Activated CD4-positive, alpha-beta memory T cell treated with anti-CD3 and anti-CD28 coated beads, Interleukin-2, amount 10 ng/mL, durations not matched to agents 7 days and 5 days (primary cell): ENCODE measurements around the gene NDUFS6. TPM values are rescaled to one million over a fixed set of nuclear protein-coding genes. Genes with fewer than 3 reads are reported as not detected.

ENCODE experiments used
- CTCF ChIA-PET: fragments of 350-600 bp; sonication (Branson Sonifier 250); formaldehyde crosslinking; loops from one replicate; lab custom pipeline; 2021; ENCODE audit warnings: antibody characterized with exemption, inconsistent platforms; lab: Charles Lee
- POLR2A ChIA-PET: fragments of 350-600 bp; sonication (Branson Sonifier 250); formaldehyde crosslinking; loops from one replicate; lab custom pipeline; 2021; ENCODE audit warnings: antibody characterized with exemption; lab: Charles Lee
- DNase-seq: peaks from one replicate; pipeline ENCODE4 v3.0.0-alpha.2; 2020
- H3K27ac Mint-ChIP-seq: one replicate; pipeline ENCODE4 v1.8.0; 2021; ENCODE audit warnings: mild to moderate bottlenecking, mixed read lengths
- H3K27me3 Mint-ChIP-seq: one replicate; pipeline ENCODE4 v1.8.0; 2021; ENCODE audit warnings: mixed read lengths
- H3K36me3 Mint-ChIP-seq: one replicate; pipeline ENCODE4 v1.8.0; 2021; ENCODE audit warnings: low read depth, mixed read lengths
- H3K4me1 Mint-ChIP-seq: one replicate; pipeline ENCODE4 v1.8.0; 2021; ENCODE audit warnings: mixed read lengths
- H3K4me3 Mint-ChIP-seq: one replicate; pipeline ENCODE4 v1.8.0; 2021; ENCODE audit warnings: mild to moderate bottlenecking, mixed read lengths
- H3K9me3 Mint-ChIP-seq: one replicate; pipeline ENCODE4 v1.8.0; 2021; ENCODE audit warnings: mixed read lengths
- total RNA-seq, 2 experiments: library from RNA; stranded (reverse); gene quantifications; one replicate each; pipeline ENCODE4 v1.2.3, GENCODE V29; 2021

The NDUFS6 gene
- total RNA-seq, 2 experiments from 2014 or later = 25.4 to 29.2 TPM

DNA sequence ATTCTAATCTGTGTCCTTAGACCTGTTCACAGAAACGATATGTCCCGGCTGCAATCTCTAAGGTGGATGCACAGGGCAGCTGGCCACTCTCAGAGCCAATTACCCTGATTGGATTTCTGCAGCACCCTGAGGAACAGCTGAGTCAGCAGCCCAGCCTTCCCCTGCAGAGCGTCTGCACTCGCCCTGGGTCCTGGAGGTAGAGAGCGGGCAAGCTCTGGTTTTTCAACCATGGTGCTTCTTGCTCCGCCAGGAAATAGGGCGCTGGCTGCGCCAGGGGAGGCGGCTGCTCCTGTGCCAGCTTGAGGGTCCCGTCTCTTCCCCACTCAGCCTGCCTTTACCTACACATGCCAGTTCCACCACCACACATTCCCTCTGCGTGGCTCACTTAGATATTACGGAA lies 19.2 kb downstream of the NDUFS6 start:
- H3K4me1 Mint-ChIP-seq = peaks cover 5% of the 10 kb centered on the region
- ChIA-PET POLR2A (no interaction called here), CTCF (no interaction called here)
- no peak for DNase-seq
- H3K4me3 Mint-ChIP-seq = no peak overlapping the region
- H3K9me3 Mint-ChIP-seq = no peaks in the 10 kb centered on the region
- H3K27ac Mint-ChIP-seq = no peak overlapping the region
- H3K27me3 Mint-ChIP-seq = no peaks in the 10 kb centered on the region
- peaks cover 47% of the 10 kb centered on the region for H3K36me3 Mint-ChIP-seq

- peaks cover 42% of the 10 kb centered on the region for H3K36me3 Mint-ChIP-seq
- no peaks in the 10 kb centered on the region for H3K27me3 Mint-ChIP-seq
- CTCF ChIA-PET = no interaction called here
- no peak for DNase-seq
- H3K27ac Mint-ChIP-seq = no peak overlapping the region
- peaks cover 5% of the 10 kb centered on the region for H3K4me1 Mint-ChIP-seq
- no peak overlapping the region for H3K4me3 Mint-ChIP-seq
- POLR2A ChIA-PET = no interaction called here
- no peaks in the 10 kb centered on the region for H3K9me3 Mint-ChIP-seq
These were observed 19.7 kb downstream of the NDUFS6 start for GRCh38 chr5:1820926-1821325.

- Mint-ChIP-seq H3K4me3 (no peak overlapping the region), H3K27me3 (no peaks in the 10 kb centered on the region), H3K27ac (no peak overlapping the region), H3K9me3 (no peaks in the 10 kb centered on the region), H3K36me3 (peaks cover 38% of the 10 kb centered on the region), H3K4me1 (peaks cover 5% of the 10 kb centered on the region)
- CTCF ChIA-PET = no interaction called here
- POLR2A ChIA-PET = no interaction called here
- no peak for DNase-seq
These were observed 20.7 kb downstream of the NDUFS6 start for GRCh38 chr5:1821862-1822261.

DNA sequence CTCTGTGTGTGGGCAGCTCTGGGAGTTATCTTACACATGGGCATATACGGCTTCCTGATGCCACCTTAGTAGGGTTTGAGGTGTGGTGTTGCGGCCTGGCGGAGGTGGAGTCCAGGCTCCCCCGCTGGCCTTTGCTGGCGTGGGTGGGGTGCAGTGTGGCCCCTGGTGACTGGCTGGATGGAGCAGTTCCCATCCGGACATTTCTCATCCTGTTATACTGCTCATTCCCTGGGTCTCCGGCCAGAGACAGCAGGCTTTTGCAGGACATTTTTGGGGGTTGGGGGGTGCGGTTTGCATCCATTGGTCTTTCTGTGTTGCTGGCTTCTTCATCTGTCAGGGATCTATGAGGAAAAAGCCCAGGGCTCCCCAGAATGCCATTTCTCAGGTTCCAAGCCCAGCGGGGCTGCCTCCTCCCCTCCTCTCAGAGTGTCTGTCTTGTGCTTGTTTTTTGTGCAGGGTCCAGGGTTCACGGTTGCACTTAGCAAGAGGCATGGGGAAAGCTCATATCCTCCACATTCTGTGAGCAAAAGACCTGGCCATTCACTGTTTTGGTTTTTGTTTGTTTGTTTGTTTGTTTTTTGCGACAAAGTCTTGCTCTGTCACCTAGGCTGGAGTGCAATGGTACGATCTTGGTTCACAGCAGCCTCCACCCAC lies 22.3 kb downstream of the NDUFS6 start:
- no peak overlapping the region for H3K4me3 Mint-ChIP-seq
- DNase-seq = no peak
- ChIA-PET CTCF (no interaction called here), POLR2A (no interaction called here)
- no peaks in the 10 kb centered on the region for H3K27me3 Mint-ChIP-seq
- H3K9me3 Mint-ChIP-seq = no peaks in the 10 kb centered on the region
- H3K4me1 Mint-ChIP-seq = peaks cover 1% of the 10 kb centered on the region
- no peak overlapping the region for H3K27ac Mint-ChIP-seq
- H3K36me3 Mint-ChIP-seq = peaks cover 25% of the 10 kb centered on the region

GRCh38 chr5:1824109-1824821 lies 23.1 kb downstream of the NDUFS6 start:
- CTCF ChIA-PET = interaction anchor here (0.6 kb wide), 1 partner anchor 333 kb away, joined by 3 read pairs; no protein-coding TSS in a partner anchor

GRCh38 chr5:1824903-1825841 lies 24.0 kb downstream of the NDUFS6 start:
- H3K36me3 Mint-ChIP-seq = peaks cover 16% of the 10 kb centered on the region
- H3K27me3 Mint-ChIP-seq = no peaks in the 10 kb centered on the region
- POLR2A ChIA-PET = interaction anchor here (0.7 kb wide), 1 partner anchor 25 kb away, joined by 3 read pairs; no protein-coding TSS in a partner anchor

More at GRCh38 chr5:1824109-1824821, 23.1 kb downstream of the NDUFS6 start:
- POLR2A ChIA-PET = interaction anchor here (0.7 kb wide), 1 partner anchor 24 kb away, joined by 3 read pairs; no protein-coding TSS in a partner anchor
- H3K27me3 Mint-ChIP-seq = no peaks in the 10 kb centered on the region
- no peaks in the 10 kb centered on the region for H3K9me3 Mint-ChIP-seq
- no peak overlapping the region for H3K27ac Mint-ChIP-seq
- no peak for DNase-seq
- peaks cover 23% of the 10 kb centered on the region for H3K36me3 Mint-ChIP-seq
- H3K4me3 Mint-ChIP-seq = no peak overlapping the region
- H3K4me1 Mint-ChIP-seq = no peaks in the 10 kb centered on the region

GRCh38 chr5:1826235-1826980 lies 25.2 kb downstream of the NDUFS6 start:
- DNase-seq = no peak
- H3K4me3 Mint-ChIP-seq = no peak overlapping the region
- ChIA-PET POLR2A (no interaction called here), CTCF (no interaction called here)
- H3K36me3 Mint-ChIP-seq = peaks cover 10% of the 10 kb centered on the region
- H3K27me3 Mint-ChIP-seq = no peaks in the 10 kb centered on the region
- no peaks in the 10 kb centered on the region for H3K9me3 Mint-ChIP-seq
- no peaks in the 10 kb centered on the region for H3K4me1 Mint-ChIP-seq
- H3K27ac Mint-ChIP-seq = no peak overlapping the region

More at GRCh38 chr5:1824903-1825841, 24.0 kb downstream of the NDUFS6 start:
- DNase-seq = no peak
- Mint-ChIP-seq H3K4me3 (no peak overlapping the region), H3K9me3 (no peaks in the 10 kb centered on the region), H3K4me1 (no peaks in the 10 kb centered on the region), H3K27ac (no peak overlapping the region)
- CTCF ChIA-PET = interaction anchor here (0.6 kb wide), 1 partner anchor 334 kb away, joined by 3 read pairs; no protein-coding TSS in a partner anchor

GRCh38 chr5:1827025-1827885 lies 26.0 kb downstream of the NDUFS6 start:
- no peak for DNase-seq
- no peaks in the 10 kb centered on the region for H3K9me3 Mint-ChIP-seq
- H3K4me3 Mint-ChIP-seq = no peak overlapping the region
- H3K36me3 Mint-ChIP-seq = peaks cover 3% of the 10 kb centered on the region
- no peaks in the 10 kb centered on the region for H3K27me3 Mint-ChIP-seq
- no peak overlapping the region for H3K27ac Mint-ChIP-seq
- CTCF ChIA-PET = no interaction called here
- POLR2A ChIA-PET = no interaction called here
- H3K4me1 Mint-ChIP-seq = no peaks in the 10 kb centered on the region

GRCh38 chr5:1827886-1828397 lies 26.7 kb downstream of the NDUFS6 start:
- peaks cover 3% of the 10 kb centered on the region for H3K36me3 Mint-ChIP-seq
- no peak overlapping the region for H3K4me3 Mint-ChIP-seq
- ChIA-PET POLR2A (no interaction called here), CTCF (no interaction called here)
- no peak overlapping the region for H3K27ac Mint-ChIP-seq
- H3K27me3 Mint-ChIP-seq = no peaks in the 10 kb centered on the region
- no peaks in the 10 kb centered on the region for H3K9me3 Mint-ChIP-seq
- no peak for DNase-seq
- H3K4me1 Mint-ChIP-seq = no peaks in the 10 kb centered on the region

DNA sequence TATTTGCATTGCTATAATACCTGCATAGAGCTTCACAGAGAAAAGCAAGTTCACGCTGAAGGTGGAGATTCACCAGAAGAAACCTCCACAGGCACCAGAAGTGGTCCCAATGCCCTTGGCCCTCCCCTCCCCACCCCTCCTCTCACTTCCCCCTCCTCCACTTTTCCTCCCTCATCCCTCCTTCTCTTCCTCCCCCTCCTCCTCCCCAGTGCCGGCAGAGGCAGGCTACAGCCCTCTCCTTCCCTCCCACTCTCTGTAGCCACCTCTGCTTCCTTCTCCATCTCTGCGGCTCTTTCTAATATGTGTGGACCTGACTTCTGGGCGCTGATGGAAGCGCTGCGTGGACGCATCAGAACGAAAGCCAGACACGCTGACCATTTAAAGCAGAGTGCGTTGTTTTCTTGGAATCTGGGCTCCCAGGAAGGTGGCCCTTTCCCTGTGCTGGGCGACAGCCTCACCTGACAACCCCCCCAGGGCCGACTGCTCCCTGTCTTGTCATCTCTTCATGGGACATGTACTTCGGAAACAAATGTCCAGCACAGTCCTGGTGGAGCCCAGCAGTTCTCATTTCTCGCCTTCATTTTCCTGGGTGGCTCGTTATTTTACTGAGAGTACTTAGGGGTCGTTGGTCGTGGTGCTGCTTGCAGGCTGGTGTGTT lies 29.5 kb downstream of the NDUFS6 start:
- no peaks in the 10 kb centered on the region for H3K9me3 Mint-ChIP-seq
- no peaks in the 10 kb centered on the region for H3K4me1 Mint-ChIP-seq
- H3K27ac Mint-ChIP-seq = no peak overlapping the region
- no peak overlapping the region for H3K4me3 Mint-ChIP-seq
- ChIA-PET POLR2A (no interaction called here), CTCF (no interaction called here)
- peaks cover 3% of the 10 kb centered on the region for H3K36me3 Mint-ChIP-seq
- no peak for DNase-seq
- H3K27me3 Mint-ChIP-seq = peaks cover 6% of the 10 kb centered on the region

GRCh38 chr5:1831257-1831656 lies 30.1 kb downstream of the NDUFS6 start:
- ChIA-PET CTCF (no interaction called here), POLR2A (no interaction called here)
- Mint-ChIP-seq H3K4me1 (no peaks in the 10 kb centered on the region), H3K4me3 (no peak overlapping the region), H3K27ac (no peak overlapping the region), H3K27me3 (peaks cover 6% of the 10 kb centered on the region), H3K36me3 (no peaks in the 10 kb centered on the region), H3K9me3 (no peaks in the 10 kb centered on the region)
- DNase-seq = no peak
